CD4-positive, alpha-beta T cell treated with Interleukin-12 subunit alpha and Interleukin-12 subunit beta, for 1 hour (primary cell): ENCODE measurements around the gene TSPAN10.
"Not testable (repeated sequence)": the region's sequence is repeated elsewhere in the genome, so short reads cannot be mapped to it uniquely, and the experiment has no call there.

Experiments
- DNase-seq: peaks from one replicate; pipeline ENCODE4 v3.0.0-alpha.2; 2020

TSPAN10 gene

DNA sequence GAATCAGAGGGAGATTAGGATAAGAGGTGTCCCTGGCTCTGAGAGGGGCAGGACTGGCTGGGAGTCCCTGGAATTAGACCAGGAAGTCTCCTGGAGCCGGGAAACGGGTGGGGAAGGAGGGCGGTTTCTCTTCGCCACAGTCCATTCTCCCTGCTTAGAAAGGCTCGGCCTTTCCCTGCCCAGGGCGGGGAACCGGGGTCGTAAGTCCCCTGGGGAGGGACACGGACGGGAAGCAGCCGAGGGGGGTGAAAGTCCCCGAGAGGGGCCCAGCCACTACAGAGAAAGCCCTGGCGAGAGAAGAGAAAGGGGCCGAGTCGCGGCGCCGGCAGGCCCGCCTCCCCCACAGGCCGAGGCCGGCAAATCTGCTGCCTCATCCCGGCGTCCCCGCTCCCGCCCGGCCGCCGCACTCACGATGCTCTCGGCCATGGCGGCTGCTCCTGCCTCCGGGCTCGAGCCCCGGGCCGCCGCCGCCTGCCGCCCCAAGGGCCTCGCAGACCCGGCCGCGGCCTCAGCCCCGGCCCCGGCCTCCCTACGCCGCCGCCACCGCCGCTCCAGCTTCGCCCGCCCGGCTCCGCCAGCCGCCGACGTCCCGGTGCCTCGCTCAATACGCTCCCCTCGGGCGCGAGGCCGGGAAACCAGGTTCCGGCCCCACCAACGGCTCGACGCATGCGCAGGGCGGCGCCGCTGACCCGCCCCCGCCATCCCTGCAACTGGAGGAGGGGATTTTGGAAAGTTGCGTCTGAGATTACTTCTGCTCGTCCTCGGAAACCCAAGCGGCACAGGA lies at the start of gene TSPAN10, which contains the start of gene NPLOC4:
TSPAN10 (plus strand) TSS at position 692 of the 784 bp plus-strand sequence. CDS start 5,217 bp downstream, outside the sequence.
NPLOC4 (minus strand) TSS at position 608 of the 784 bp plus-strand sequence; CDS start at position 426, 182 bp downstream.
- peak; percentile 88 for DNase-seq

DNA sequence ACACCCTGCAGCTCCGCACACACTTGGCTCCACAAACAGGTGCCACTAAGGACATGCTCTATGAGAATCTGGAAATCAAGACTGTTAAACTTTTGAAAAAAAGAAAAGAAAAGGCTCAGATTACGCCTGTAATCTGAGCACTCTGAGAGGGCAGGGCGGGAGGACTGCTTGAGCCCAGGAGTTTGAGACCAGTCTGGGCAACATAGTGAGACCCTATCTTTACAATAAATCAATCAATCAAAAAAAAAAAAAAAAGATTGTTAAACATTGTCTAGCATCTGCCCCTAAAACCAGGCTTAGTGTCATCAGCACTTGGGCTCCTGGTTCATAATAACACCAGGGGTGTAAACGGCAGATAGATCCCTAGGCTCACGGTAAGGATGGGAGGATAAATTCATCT lies 47.4 kb upstream of the TSPAN10 start:
- no peak for DNase-seq

DNA sequence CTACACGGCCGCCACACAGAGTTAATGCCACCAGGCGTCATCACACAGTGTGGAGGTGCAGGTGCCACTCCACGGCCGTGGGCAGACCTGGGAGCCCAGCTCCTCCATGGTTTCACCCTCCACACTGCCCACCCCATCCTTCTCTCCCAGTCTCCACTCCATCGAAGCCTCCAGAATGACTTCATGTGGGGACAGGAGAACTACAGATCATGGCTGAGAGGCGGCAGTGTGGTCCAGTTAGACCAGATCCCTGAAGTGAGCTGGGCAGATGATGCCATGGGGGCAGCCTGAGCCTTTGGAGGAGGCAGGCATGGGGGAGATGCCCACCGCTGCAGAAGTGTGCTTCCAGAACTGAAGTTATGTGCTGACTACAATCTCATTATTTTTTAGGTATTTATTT lies 46.9 kb upstream of the TSPAN10 start:
- no peak for DNase-seq

DNA sequence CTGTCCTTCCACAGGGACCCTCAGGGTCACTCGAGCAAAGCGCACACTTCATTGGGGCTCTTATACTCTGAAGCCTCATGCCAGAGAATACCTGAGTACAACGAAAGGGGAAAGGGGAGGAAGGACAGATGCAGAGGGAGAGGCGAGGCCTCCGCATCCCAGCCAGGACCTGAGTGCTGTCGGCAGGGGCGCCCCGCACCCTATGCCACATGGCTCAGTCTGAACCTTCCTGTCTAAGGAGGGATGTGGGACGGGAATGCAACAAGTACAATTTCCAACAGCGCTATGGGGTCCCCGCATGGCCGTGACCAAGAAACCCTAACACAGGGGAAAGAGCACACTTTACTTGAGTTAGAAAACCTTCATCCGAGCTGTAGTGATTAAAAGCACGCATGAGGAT lies 45.0 kb upstream of the TSPAN10 start:
- no peak for DNase-seq

DNA sequence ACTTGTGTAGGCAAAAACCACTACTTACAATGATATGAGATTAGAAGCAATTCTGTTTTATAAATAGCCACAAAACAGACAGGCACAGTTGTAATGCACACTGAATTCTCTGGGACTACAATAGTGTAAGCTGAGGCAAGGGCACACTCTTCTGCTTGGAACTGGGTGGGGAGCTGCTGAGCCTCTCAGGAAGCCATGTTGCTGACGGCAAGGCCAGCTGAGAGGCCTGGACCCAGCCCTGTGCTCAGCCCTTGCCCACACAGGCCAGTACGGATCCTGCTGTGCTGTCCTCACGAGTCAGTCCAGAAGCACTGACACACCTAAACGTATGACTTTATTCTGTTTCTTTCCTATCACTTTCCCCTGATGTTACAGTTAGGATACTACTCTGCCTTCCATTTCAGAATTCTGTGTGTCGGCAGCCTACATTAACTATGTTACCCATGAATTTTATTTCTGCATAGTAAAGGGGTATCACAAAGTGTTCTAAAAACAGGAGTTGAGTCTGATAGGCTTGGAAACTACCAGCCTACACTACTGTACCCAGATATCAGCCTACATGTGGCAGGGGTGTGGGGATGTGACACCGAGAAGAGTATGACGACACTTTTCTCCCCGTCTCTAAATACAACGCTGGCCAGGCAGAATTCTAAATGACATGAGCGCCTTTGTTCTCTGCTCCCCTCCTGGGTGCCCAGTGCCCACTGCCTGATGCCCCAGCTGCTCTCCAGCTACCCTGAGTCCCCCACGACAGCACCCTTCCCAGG lies 43.7 kb upstream of the TSPAN10 start:
- no peak for DNase-seq

DNA sequence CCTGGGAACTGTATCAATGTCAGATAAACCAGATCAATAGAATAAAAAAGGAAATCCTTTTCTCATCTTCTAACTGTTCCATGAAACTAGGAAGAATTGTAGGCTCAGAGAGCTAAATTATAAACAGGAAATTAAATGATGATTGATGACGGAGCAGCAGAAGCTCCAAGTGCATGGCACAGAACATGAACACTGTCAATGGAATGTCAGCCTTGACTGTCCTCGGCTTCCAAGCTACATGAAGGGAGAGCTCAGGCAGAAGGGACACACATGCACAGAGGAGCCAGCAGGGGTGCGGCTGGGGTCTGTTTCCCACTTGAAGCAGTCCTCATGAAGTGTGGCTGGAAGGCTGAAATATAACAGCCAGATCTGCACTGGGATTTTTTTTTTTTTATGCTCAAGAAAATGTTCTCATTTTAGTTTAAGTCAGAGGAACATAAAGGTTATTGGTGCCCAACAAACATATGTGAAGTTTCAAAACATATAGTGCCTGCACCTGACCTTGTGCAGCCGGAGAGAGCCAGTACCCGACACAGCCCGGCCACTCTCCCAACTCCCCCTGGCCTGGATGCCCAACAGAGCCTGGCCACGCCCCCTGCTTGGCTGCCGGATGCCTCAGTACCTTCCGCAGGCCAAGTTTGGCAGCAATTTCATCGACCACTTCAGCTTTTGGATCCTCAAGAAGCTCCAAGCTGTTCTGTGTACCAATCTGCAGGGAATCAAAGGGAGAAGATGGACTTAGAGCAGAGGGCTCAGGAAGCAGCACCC lies 37.1 kb upstream of the TSPAN10 start:
- DNase-seq: no peak

DNA sequence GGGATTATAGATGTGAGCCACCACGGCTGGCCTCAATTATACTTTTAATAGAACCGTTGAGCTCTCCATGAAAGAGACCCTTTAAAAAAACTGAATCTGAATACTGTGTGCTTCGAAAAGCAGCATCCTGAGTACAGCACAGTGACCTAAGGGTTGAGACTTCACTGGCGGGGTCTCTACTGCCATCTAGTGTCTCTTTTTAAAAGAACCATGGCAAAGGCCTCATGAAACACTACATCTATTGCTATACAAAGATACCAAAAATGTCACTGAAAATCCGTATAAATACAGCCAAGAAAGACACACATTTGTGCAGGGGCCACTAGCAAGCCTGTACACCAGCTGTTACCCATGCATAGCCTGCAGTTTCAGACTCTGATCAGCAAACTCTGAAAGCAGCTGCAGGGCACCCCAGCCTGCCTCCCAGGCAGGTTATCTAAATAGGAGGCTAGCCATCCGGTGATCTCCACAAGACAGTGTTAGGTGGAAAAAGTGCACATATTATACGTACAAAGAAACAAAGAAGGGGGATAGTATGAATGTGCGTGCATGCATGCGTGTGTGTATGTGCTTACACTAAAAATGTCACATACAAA lies 35.4 kb upstream of the TSPAN10 start:
- DNase-seq: peak; percentile 74

DNA sequence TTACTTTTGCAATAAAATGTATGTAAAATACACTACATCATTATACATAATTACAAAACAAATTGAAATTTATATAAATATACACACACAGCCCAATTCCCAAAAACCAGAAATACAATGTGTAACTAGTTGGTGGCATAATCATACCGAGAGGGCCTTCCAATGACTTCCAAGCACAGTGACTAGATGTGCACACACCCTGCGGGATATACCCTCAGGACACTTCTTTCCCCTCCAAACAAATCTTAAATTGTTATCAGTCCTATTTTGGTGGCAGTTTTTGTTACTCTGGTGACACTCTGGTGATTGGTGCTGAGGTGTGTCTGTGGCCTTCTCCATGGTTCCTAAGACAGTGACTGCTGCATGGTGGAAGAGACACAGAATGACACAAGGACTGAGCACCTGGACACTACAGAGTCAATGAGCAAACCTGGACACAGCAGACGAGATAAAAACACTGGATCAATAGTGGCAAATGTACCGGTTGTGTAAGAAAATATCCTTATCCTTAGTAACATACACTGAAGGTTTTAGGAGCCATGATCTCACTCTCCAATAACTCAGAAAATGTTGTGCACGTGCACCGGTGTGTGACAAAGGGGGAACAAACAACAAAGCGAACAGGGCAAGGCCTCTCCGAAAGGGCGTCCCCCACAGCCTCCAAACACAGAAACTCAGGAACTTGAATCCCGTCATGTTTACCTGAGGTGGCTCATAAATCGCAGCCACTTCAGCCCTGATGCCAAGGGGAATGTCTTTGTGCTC lies 33.0 kb upstream of the TSPAN10 start:
- no peak for DNase-seq

DNA sequence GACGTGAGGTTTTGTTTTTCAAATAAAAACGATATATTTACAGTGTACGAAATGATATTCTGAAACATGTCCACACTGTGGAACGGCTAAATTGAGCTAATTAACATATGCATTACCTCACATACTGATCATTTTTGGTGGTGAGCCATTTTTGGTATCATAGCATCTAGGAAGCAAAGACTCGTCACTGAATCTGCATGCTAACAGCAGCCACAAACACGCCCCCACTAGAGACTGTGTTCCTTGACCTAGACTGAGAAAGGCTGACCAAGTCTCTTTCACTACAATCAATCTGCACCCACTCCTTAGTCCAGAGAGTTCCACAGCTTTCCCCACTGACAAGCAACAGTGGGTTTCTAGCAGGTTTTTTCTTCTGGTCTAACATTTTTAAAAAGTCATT lies 29.6 kb upstream of the TSPAN10 start:
- DNase-seq: no peak

DNA sequence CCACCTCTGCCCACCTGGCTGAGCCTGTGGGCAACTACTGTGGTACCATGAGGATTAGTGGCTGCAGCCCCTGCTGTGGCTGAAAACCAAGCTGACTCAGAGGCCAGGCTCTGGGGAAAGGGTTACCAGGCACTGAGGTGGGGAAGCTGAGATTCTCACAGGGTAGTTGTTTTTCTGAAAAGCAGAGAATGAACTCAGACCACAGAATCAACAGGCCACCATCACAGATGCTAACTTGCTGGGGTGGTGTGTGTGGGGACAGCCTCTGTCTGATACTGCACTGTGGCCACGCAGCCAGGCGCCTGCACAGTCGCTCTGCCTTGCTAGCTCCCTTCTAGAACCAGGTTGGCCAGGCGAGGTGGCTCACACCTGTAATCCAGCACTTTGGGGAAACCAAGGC lies 28.9 kb upstream of the TSPAN10 start:
- no peak for DNase-seq

DNA sequence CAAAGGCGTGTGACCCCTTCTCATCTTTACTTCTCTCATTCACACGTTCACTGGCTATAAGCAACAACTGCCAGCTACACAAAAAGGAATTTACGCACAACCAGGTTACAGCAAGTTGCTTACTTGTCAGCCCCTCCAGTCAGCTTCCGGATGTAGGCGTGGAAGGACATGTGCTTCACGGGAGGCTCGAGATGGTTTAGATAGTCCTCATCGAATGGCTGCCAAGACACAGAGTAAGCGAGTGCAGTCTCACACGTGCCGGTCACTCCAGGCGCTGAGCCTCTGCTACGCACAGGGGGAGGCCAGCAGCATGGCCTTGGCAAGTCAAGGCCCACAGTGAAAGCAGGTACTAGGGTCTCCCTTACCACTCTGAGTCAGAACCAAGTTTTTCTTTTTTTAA lies 28.4 kb upstream of the TSPAN10 start:
- no peak for DNase-seq

DNA sequence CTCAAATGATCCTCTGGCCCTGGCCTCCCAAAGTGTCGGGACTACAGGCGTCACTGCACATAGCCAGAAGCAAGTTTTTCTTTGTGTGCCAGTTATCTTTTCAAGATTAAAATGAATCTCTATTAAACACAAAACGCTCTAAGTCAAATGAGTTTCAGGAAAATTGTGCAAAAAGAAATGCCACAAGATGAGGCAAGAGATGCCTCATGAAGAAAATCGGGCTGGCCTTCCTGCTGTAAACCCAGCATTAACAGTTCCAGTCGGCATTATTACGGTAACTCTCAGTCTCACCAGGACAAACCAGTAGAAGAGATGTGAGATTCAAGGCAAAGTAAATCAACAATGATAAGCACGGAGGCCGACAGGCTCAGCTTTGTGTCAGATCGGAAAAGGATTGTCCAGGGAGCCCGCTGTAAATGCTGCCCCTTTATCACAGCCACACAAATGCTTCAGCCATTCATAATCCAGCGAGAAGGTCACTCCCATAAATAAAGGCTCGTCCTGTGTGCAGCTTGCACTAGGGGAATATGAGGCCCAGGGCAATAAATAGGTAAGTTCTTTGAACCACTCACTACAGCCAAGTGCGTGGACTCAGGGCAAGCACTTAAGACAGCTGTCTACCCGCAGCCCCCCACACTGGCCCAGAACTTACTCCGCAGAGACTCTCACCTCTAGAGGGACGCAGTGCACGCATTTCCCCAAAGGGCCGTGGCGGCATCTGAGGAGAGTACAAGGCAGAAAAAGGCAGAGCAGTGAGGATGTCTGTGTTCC lies 27.3 kb upstream of the TSPAN10 start:
- no peak for DNase-seq

DNA sequence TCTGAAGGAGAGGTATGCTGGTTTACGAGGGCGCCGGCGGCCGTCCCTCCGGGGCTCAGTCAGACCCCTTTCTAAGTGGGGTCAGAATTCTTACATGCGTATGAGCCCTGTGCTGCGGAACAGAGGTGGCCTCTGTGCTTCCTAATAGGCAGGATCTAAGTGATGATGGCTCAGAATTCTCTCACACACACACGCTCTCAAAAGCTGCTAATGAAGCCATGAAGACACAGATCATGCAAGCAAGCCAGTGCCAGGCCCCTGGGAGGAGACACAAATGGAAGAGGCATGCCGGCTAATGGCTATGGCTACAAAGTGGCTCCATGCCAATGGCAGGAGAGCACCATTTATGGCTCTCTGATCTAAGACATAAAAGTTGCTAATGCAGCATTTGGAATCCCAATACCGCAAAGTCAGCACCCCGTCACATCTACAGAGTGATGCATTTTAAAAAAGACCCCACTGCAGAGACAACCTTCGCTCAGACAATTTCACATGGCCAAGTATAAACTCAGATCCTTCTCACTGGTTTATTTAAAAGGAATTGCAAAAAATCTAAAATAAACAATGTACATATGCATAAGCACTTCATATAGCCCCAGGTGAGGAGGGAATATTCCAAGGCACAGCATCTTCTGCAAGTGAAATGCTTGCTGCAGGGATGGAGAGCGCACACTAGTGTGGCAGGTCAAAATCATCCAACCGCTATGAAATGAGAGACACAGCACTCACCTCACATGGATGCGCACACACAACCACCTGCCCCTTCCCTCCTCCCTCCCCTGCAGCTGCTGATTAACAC lies 24.6 kb upstream of the TSPAN10 start:
- DNase-seq: no peak

DNA sequence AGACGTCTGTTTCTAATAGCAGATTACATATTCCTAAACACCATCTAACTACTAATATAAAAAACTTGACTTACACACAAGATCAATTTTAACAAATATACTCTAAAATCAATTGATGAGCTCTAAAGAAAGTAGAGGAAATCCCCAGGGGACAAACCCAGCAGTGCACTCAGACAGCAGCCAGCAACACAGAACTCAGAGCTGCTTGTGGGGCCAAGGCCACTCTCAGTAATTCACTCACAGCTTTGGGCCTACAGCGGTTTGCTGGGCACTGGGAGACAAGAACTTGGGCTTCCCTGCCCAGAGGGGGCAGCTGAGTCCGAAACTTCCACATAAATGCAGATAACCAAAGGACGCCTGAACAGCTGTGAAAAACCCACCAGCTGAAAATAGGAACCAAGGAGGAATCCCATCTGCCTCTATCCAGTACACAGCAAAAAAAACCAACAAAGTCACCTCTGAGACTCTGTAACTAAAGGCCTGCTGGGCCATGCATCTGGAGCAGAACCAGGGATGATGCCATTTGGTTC lies 21.5 kb upstream of the TSPAN10 start:
- DNase-seq: no peak

DNA sequence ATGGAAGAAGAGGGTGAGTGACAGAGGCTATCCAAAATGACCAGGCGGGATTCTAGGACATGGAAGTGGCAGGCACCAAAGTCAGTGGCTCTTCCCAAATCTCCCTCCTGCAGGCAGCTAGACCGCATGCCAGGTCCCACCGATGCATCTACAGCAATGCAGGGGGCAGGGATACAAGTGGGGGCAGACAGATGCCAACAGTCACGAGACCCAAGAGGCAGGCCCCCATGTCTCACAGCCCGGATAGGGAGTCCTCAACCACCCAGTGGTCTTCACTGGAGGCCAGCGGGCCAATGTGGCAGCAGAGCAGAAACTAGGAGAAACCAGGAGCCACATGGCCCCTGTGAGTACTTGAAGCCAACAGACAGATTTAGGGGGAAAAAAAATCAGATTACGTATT lies 20.1 kb upstream of the TSPAN10 start:
- DNase-seq: no peak

DNA sequence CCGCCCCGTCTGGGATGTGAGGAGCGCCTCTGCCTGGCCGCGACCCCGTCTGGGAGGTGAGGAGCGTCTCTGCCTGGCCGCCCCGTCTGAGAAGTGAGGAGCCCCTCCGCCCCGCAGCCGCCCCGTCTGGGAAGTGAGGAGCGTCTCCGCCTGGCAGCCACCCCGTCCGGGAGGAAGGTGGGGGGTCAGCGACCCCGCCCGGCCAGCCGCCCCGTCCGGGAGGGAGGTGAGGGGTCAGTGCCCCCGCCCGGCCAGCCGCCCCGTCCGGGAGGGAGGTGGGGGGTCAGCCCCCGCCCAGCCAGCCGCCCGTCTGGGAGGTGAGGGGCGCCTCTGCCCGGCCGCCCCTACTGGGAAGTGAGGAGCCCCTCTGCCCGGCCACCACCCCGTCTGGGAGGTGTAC lies 18.7 kb upstream of the TSPAN10 start:
- DNase-seq: not testable (repeated sequence)

DNA sequence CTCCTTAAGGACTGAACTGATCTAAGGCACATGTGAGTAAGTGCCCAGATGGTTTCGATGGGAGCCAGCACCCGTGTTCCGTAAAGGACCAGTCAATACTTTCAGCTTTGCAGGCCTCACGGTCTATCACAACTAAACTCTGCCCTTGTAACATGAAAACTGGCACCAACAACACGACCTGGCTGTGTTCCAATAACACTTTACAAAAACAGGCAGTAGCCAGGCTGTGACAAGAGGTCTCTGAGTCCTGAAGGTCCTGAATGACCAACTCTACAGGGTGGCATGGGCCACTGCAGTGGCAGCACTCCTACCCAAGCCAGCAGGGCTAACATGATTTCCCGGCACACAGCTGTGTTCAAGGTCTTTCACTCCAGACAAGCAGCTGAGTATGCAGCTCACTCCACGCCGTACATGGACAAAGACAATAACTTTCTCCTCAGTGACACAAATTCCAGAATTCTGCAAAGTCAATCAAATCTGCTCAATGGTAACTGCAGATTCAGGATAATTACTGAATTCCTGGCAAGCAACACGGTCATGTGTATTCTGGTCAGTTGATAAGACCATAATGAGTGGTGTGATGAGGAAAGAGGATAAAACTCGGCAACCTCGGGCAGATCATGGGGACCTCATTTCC lies 15.4 kb upstream of the TSPAN10 start:
- no peak for DNase-seq

DNA sequence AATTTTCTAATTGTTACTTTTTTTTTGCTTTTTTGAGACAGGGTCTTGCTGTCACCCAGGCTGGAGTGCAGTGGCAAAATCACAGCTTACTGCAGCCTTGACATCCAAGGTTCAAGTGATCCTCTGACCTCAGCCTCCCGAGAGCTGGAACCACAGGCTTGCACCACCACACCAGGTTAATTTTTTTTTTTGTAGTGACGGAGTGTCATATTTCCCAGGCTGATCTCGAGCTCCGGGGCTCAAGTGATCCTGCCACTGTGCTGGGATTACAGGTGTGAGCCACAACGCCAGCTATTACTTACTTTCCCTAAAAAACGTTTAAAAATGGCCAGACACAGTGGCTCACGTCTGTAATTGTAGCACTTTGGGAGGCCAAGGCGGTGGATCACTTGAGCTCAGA lies 6.7 kb upstream of the TSPAN10 start:
- DNase-seq: no peak

DNA sequence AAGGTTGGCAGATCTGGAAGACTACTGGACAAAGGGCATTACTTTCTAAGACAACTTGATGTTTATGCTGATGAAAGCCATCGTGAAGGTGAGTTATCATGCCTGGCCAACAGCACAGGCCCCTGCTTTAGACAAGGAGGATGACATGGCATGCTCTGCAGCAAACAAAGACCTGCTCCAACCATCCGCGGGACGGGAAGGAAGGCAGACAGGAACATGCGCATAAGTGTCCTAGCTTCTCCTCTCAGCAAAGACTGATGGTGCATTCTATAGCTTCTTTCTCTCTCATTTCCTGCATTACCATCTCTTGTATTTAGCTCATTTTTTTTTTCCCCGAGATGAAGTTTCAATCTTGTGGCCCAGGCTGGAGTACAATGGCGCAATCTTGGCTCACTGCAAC lies 5.5 kb upstream of the TSPAN10 start:
- no peak for DNase-seq

DNA sequence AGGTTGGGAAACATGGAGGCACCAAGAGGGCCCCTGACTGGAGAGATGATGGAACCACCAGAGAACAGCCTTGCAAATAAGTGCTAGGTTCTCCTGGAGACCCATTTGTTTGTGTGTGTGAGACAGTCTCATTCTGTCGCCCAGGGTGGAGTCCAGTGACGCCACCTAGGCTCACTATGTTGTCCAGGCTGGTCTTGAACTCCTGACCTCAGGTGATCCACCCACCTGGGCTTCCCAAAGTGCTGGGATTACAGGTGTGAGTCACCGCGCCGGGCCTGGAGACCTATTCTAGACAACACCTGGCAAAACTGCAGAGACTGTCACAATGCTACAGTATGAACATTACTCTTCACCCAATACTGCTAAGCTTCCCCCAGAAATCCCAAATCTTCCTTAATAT lies 1.6 kb upstream of the TSPAN10 start:
- DNase-seq: no peak
